Keratinocyte (primary cell): Measurements from ENCODE around the gene SLC25A25. TPM values are rescaled to one million over a fixed set of nuclear protein-coding genes. Genes with fewer than 3 reads are reported as not detected.

Experiments
- DNase-seq: peaks from one replicate; pipeline ENCODE4 v3.0.0-alpha.2; 2011; ENCODE audit warnings: low read depth, missing footprints, low spot score
- FAIRE-seq: peaks from 2 replicates; lab custom pipeline; 2011; peaks lifted over from hg19 to GRCh38; lab: Jason Lieb, UNC
- H2AFZ ChIP-seq: 2 replicates; pipeline ENCODE4 v1.6.0; 2012; ENCODE audit warnings: low read length, control low read depth, inconsistent platforms; ENCODE audit not compliant: control insufficient read depth
- H3K27ac ChIP-seq: 2 replicates; pipeline ENCODE4 v1.5.1; 2011; ENCODE audit warnings: low read length; ENCODE audit not compliant: control insufficient read depth, insufficient read depth
- H3K27me3 ChIP-seq: 3 replicates; pipeline ENCODE4 v1.6.0; 2011; ENCODE audit warnings: low read length; ENCODE audit not compliant: control insufficient read depth, insufficient read depth; ENCODE audit errors: extremely low read depth
- H3K36me3 ChIP-seq, 2 experiments: 2 replicates in 1 of 2; 3 replicates in 1 of 2; pipeline ENCODE4 v1.5.1; 2011; ENCODE audit warnings: low read length in 2 of 2, mild to moderate bottlenecking in 1 of 2; ENCODE audit not compliant: control insufficient read depth in 2 of 2, insufficient read depth in 2 of 2; ENCODE audit errors: extremely low read depth in 1 of 2
- H3K4me1 ChIP-seq: 3 replicates; pipeline ENCODE4 v1.5.1; 2011; ENCODE audit warnings: low read length; ENCODE audit not compliant: control insufficient read depth, insufficient read depth; ENCODE audit errors: extremely low read depth
- H3K4me2 ChIP-seq: 3 replicates; pipeline ENCODE4 v1.6.0; 2011; ENCODE audit warnings: low read depth, low read length; ENCODE audit not compliant: control insufficient read depth, insufficient read depth; ENCODE audit errors: extremely low read depth
- H3K4me3 ChIP-seq, 3 experiments: fragments of 200-600 bp in 1 of 3; sonication (generic) in 1 of 3; 2 replicates in 2 of 3; 3 replicates in 1 of 3; pipeline ENCODE4 v1.5.1; 2011 to 2016; ENCODE audit warnings: low read length in 3 of 3, mild to moderate bottlenecking in 3 of 3, control low read depth in 2 of 3, inconsistent platforms in 1 of 3, low read depth in 1 of 3, mixed read lengths in 1 of 3, mixed run types in 1 of 3, moderate library complexity in 1 of 3; ENCODE audit not compliant: control insufficient read depth in 2 of 3, insufficient read depth in 2 of 3; ENCODE audit errors: extremely low read depth in 1 of 3
- H3K79me2 ChIP-seq: 2 replicates; pipeline ENCODE4 v1.6.0; 2012; ENCODE audit warnings: low read length; ENCODE audit not compliant: control insufficient read depth, insufficient read depth
- H3K9ac ChIP-seq: 3 replicates; pipeline ENCODE4 v1.6.0; 2011; ENCODE audit warnings: low read length; ENCODE audit not compliant: control insufficient read depth, insufficient read depth; ENCODE audit errors: extremely low read depth
- H3K9me1 ChIP-seq: 3 replicates; pipeline ENCODE4 v1.6.0; 2011; ENCODE audit warnings: low read length; ENCODE audit not compliant: control insufficient read depth, insufficient read depth; ENCODE audit errors: extremely low read depth
- H3K9me3 ChIP-seq: 2 replicates; pipeline ENCODE4 v1.5.1; 2012; ENCODE audit warnings: low read depth, low read length; ENCODE audit not compliant: control insufficient read depth
- H4K20me1 ChIP-seq: 3 replicates; pipeline ENCODE4 v1.6.0; 2011; ENCODE audit warnings: low read length; ENCODE audit not compliant: control insufficient read depth, insufficient read depth; ENCODE audit errors: extremely low read depth
- EZH2 ChIP-seq: IDR thresholded peaks from one replicate; pipeline ENCODE4 v1.6.1; 2012; ENCODE audit warnings: inconsistent platforms, mild to moderate bottlenecking, low read length, moderate library complexity
- dilution Hi-C: fragments of 300-500 bp; cut with MboI; formaldehyde crosslinking; loops from one replicate; pipeline ENCODE4 v1.7.0; 2020; ENCODE audit warnings: low sequenced_read_pairs; ENCODE audit not compliant: extremely low pct_ligation_motif_present
- polyA plus RNA-seq, 5 experiments: library from polyadenylated mRNA; depleted of rRNA in 3 of 5; stranded (reverse) in 3 of 5; stranded (forward) in 1 of 5; unstranded in 1 of 5; fragments of >200 nt; gene quantifications; 1 replicate in 1 of 5; 2 replicates in 3 of 5; 3 replicates in 1 of 5; pipeline versions ENCODE4 v1.2.1 to v1.2.3, GENCODE V29; 2011 to 2012; ENCODE audit warnings: missing spikeins in 2 of 5, low read depth in 1 of 5, low replicate concordance in 1 of 5
- TF ChIP-seq, protein P1 (sequence below), 3 experiments: IDR thresholded peaks in 1 of 3; conservative IDR thresholded peaks in 1 of 3; optimal IDR thresholded peaks in 1 of 3; 2 replicates in 2 of 3; 3 replicates in 1 of 3; pipeline versions ENCODE3 to v1.5.1; 2011; ENCODE audit warnings: low read length in 3 of 3, mild to moderate bottlenecking in 3 of 3, moderate library complexity in 2 of 3, control low read depth in 1 of 3, inconsistent platforms in 1 of 3; ENCODE audit not compliant: insufficient read depth in 2 of 3; ENCODE audit errors: extremely low read depth in 1 of 3

The SLC25A25 gene
- polyA plus RNA-seq, 1 donor (not counting 4 experiments of a cell fraction or from before 2014, with no cell fraction given) = 6.5 TPM

DNA sequence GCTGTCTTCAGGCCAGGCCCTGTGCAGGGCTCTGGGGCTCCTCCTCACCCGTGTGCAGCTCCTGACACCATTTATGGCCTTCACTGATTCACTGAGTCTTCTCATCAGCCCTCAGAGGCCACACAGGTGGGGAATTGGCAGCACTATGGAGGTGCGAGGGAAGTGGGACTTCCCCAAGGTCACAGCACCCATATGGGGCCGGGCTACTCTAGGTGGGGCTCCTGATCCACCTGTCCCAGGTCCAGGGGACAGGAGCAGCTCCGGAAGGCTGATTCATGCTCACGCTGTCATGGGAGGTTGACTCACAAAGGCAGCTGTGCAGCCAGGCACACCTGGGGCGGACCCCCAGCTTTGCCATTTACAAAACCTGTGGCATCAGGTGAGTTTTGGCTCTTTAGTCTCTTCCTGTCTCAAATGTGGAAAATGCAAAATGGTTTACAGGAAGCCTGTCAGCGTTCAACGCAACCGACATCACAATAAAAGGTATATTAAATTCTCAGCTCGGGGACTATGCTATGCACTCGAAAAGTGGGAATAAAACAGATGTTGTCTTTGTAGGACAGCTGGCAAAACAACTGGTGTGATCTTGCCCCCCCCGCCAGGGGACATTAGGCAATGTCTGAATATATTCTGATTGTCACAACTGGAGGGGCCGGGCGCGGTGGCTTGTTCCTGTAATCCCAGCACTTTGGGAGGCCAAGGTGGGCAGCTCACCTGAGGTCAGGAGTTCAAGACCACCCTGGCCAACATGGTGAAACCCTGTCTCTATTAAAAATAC, 15.9 kb upstream of the SLC25A25 start:
- peaks cover 23% of the 10 kb centered on the region for H3K4me1 ChIP-seq
- H3K9me1 ChIP-seq = no peaks in the 10 kb centered on the region
- H3K9me3 ChIP-seq = no peaks in the 10 kb centered on the region
- peak; percentile 83 for DNase-seq
- no peaks in the 10 kb centered on the region for H3K27me3 ChIP-seq
- dilution Hi-C loops = loop anchor here (25.0 kb wide), 1 partner anchor 115 kb away; the partner anchor contains the start of genes DPM2 and PIP5KL1
- H3K79me2 ChIP-seq = no peaks in the 10 kb centered on the region
- H2AFZ ChIP-seq = no peak overlapping the region
- no peak overlapping the region for H3K9ac ChIP-seq
- H3K4me3 ChIP-seq = no peak overlapping the region
- peak overlapping the region; percentile 56 for H3K4me2 ChIP-seq
- no peaks in the 10 kb centered on the region for H4K20me1 ChIP-seq
- H3K36me3 ChIP-seq = no peaks in the 10 kb centered on the region
- H3K27ac ChIP-seq = peak overlapping the region; percentile 61
- no peak for FAIRE-seq
- TF ChIP-seq, protein P1, sequence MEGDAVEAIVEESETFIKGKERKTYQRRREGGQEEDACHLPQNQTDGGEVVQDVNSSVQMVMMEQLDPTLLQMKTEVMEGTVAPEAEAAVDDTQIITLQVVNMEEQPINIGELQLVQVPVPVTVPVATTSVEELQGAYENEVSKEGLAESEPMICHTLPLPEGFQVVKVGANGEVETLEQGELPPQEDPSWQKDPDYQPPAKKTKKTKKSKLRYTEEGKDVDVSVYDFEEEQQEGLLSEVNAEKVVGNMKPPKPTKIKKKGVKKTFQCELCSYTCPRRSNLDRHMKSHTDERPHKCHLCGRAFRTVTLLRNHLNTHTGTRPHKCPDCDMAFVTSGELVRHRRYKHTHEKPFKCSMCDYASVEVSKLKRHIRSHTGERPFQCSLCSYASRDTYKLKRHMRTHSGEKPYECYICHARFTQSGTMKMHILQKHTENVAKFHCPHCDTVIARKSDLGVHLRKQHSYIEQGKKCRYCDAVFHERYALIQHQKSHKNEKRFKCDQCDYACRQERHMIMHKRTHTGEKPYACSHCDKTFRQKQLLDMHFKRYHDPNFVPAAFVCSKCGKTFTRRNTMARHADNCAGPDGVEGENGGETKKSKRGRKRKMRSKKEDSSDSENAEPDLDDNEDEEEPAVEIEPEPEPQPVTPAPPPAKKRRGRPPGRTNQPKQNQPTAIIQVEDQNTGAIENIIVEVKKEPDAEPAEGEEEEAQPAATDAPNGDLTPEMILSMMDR (optimal IDR thresholded peaks at IDR 0.05 in 1 of 3, IDR thresholded peaks at IDR 0.05 in 1 of 3, conservative IDR thresholded peaks at IDR 0.05 in 1 of 3; ENCODE audit: extremely low read depth in 1 of 3, insufficient read depth in 2 of 3, low read length in 3 of 3) = no peak
- no peak for TF ChIP-seq EZH2

DNA sequence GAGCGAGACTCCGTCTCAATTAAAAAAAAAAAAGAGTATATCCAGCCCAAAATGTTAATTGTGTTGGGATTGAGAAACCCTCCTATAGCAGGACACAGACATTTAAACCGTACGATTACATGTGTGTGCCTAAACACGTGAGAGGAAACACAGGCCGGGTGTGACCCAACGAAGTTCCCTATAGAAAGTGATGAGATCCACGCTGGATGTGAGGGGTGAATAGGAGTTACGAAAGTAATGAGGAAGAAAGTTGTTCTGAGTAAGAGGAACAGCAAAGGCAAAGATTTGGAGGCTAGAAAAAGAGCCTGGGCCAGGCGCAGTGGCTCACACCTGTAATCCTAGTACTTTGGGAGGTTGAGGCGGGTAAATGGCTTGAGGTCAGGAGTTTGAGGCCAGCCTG, 14.5 kb upstream of the SLC25A25 start:
- no peak overlapping the region for H3K9ac ChIP-seq
- H3K9me3 ChIP-seq = no peaks in the 10 kb centered on the region
- no peaks in the 10 kb centered on the region for H4K20me1 ChIP-seq
- H3K27me3 ChIP-seq = no peaks in the 10 kb centered on the region
- no peak overlapping the region for H3K27ac ChIP-seq
- no peaks in the 10 kb centered on the region for H3K79me2 ChIP-seq
- no peaks in the 10 kb centered on the region for H3K36me3 ChIP-seq
- no peak overlapping the region for H3K4me3 ChIP-seq
- dilution Hi-C loops = loop anchor here (25.0 kb wide), 1 partner anchor 116 kb away; the partner anchor contains the start of genes DPM2 and PIP5KL1
- no peak for FAIRE-seq
- TF ChIP-seq, protein P1 (optimal IDR thresholded peaks at IDR 0.05 in 1 of 3, IDR thresholded peaks at IDR 0.05 in 1 of 3, conservative IDR thresholded peaks at IDR 0.05 in 1 of 3; ENCODE audit: extremely low read depth in 1 of 3, insufficient read depth in 2 of 3, low read length in 3 of 3) = no peak
- TF ChIP-seq EZH2 = no peak
- peaks cover 23% of the 10 kb centered on the region for H3K4me1 ChIP-seq
- H3K9me1 ChIP-seq = no peaks in the 10 kb centered on the region
- no peak overlapping the region for H3K4me2 ChIP-seq
- DNase-seq = no peak
- no peak overlapping the region for H2AFZ ChIP-seq
